KOPT-K1 (cell line): ENCODE results near the gene GPR180.
"Not testable (repeated sequence)": the region's sequence is repeated elsewhere in the genome, so short reads cannot be mapped to it uniquely, and the experiment has no call there.

Experiments
- H3K27ac ChIP-seq: fragments of 200-600 bp; sonication (generic); 2 replicates; pipeline ENCODE4 v1.5.1; 2016; ENCODE audit warnings: antibody characterized with exemption, mild to moderate bottlenecking, low read depth, low read length; ENCODE audit not compliant: poor library complexity, severe bottlenecking
- H3K36me3 ChIP-seq: fragments of 200-600 bp; sonication (generic); 2 replicates; pipeline ENCODE4 v1.5.1; 2017; ENCODE audit warnings: antibody characterized with exemption, mild to moderate bottlenecking, low read length, moderate library complexity; ENCODE audit not compliant: insufficient read depth
- H3K9me3 ChIP-seq: fragments of 200-600 bp; sonication (generic); 2 replicates; pipeline ENCODE4 v1.5.1; 2017; ENCODE audit warnings: antibody characterized with exemption, low read length, mild to moderate bottlenecking; ENCODE audit not compliant: insufficient read depth, poor library complexity, severe bottlenecking

Gene GPR180

GRCh38 chr13:94612050-94612449 is 10.4 kb downstream of the GPR180 start:
- Histone ChIP-seq H3K9me3 (no peaks in the 10 kb centered on the region), H3K36me3 (peaks cover 89% of the 10 kb centered on the region), H3K27ac (no peak overlapping the region)

- Histone ChIP-seq H3K27ac (no peak overlapping the region), H3K36me3 (peaks cover 85% of the 10 kb centered on the region), H3K9me3 (no peaks in the 10 kb centered on the region)
Observed at GRCh38 chr13:94613051-94613450, 11.4 kb downstream of the GPR180 start.

- Histone ChIP-seq H3K9me3 (no peaks in the 10 kb centered on the region), H3K27ac (no peak overlapping the region), H3K36me3 (peaks cover 83% of the 10 kb centered on the region)
Observed at GRCh38 chr13:94617389-94618000, 15.8 kb downstream of the GPR180 start.

GRCh38 chr13:94620286-94620896 is 18.7 kb downstream of the GPR180 start:
- Histone ChIP-seq H3K36me3 (peaks cover 78% of the 10 kb centered on the region), H3K27ac (no peak overlapping the region)

GRCh38 chr13:94622344-94622743 is 20.7 kb downstream of the GPR180 start:
- peaks cover 85% of the 10 kb centered on the region for H3K36me3 ChIP-seq
- H3K9me3 ChIP-seq: no peaks in the 10 kb centered on the region
- H3K27ac ChIP-seq: no peak overlapping the region

More at GRCh38 chr13:94620286-94620896, 18.7 kb downstream of the GPR180 start:
- H3K9me3 ChIP-seq: no peaks in the 10 kb centered on the region

GRCh38 chr13:94623316-94623715 is 21.7 kb downstream of the GPR180 start:
- H3K27ac ChIP-seq: no peak overlapping the region
- H3K36me3 ChIP-seq: peaks cover 85% of the 10 kb centered on the region
- H3K9me3 ChIP-seq: no peaks in the 10 kb centered on the region

GRCh38 chr13:94630858-94631257 is 29.2 kb downstream of the GPR180 start:
- Histone ChIP-seq H3K36me3 (peaks cover 66% of the 10 kb centered on the region), H3K9me3 (no peaks in the 10 kb centered on the region), H3K27ac (no peak overlapping the region)

GRCh38 chr13:94632226-94632980 is 30.7 kb downstream of the GPR180 start:
- Histone ChIP-seq H3K36me3 (peaks cover 52% of the 10 kb centered on the region), H3K9me3 (no peaks in the 10 kb centered on the region), H3K27ac (no peak overlapping the region)

- peaks cover 19% of the 10 kb centered on the region for H3K36me3 ChIP-seq
- H3K9me3 ChIP-seq, H3K27ac ChIP-seq: not testable (repeated sequence)
Observed at GRCh38 chr13:94636096-94636495, 34.4 kb downstream of the GPR180 start.

- Histone ChIP-seq H3K9me3 (no peaks in the 10 kb centered on the region), H3K27ac (no peak overlapping the region), H3K36me3 (peaks cover 13% of the 10 kb centered on the region)
Observed at GRCh38 chr13:94636942-94637578, 35.4 kb downstream of the GPR180 start.

- H3K9me3 ChIP-seq, H3K36me3 ChIP-seq, H3K27ac ChIP-seq: not testable (repeated sequence)
Observed at GRCh38 chr13:94637677-94638076, 36.0 kb downstream of the GPR180 start.

GRCh38 chr13:94640721-94641120 is 39.1 kb downstream of the GPR180 start:
- H3K27ac ChIP-seq: no peak overlapping the region

GRCh38 chr13:94641409-94641941 is 39.8 kb downstream of the GPR180 start:
- no peaks in the 10 kb centered on the region for H3K36me3 ChIP-seq
- H3K27ac ChIP-seq: no peak overlapping the region
- H3K9me3 ChIP-seq: no peaks in the 10 kb centered on the region

More at GRCh38 chr13:94640721-94641120, 39.1 kb downstream of the GPR180 start:
- Histone ChIP-seq H3K9me3 (no peaks in the 10 kb centered on the region), H3K36me3 (no peaks in the 10 kb centered on the region)

GRCh38 chr13:94646904-94647303 is 45.2 kb downstream of the GPR180 start:
- Histone ChIP-seq H3K27ac (no peak overlapping the region), H3K9me3 (no peaks in the 10 kb centered on the region), H3K36me3 (no peaks in the 10 kb centered on the region)

GRCh38 chr13:94656176-94656575 is 54.5 kb downstream of the GPR180 start:
- H3K27ac ChIP-seq: no peak overlapping the region
- H3K9me3 ChIP-seq: peaks cover 4% of the 10 kb centered on the region
- H3K36me3 ChIP-seq: no peaks in the 10 kb centered on the region
